H1 (cell line): ENCODE measurements around the gene CCBE1. TPM values are rescaled to one million over a fixed set of nuclear protein-coding genes. Genes with fewer than 3 reads are reported as not detected.

Source experiments
- CTCF ChIA-PET: fragments of 300-600 bp; sonication (Branson Sonifier 250); formaldehyde crosslinking; loops from one replicate; lab custom pipeline; 2021; ENCODE audit not compliant: partially characterized antibody; lab: Charles Lee
- POLR2A ChIA-PET: fragments of 300-600 bp; sonication (Branson Sonifier 250); formaldehyde crosslinking; loops from one replicate; lab custom pipeline; 2021; ENCODE audit warnings: inconsistent platforms; ENCODE audit not compliant: partially characterized antibody; lab: Charles Lee
- DNase-seq, 2 experiments: peaks; one replicate each; pipeline versions ENCODE4 v3.0.0 to v3.0.0-alpha.2; 2010 to 2022; ENCODE audit warnings: low spot score in 2 of 2, low read depth in 1 of 2, mixed read lengths in 1 of 2
- FAIRE-seq: peaks from 2 replicates; lab custom pipeline; 2011; peaks lifted over from hg19 to GRCh38; lab: Jason Lieb, UNC
- H2AFZ ChIP-seq: 2 replicates; pipeline ENCODE4 v1.8.1; 2012; ENCODE audit warnings: low read length, inconsistent platforms
- H2AK5ac ChIP-seq: 2 replicates; pipeline ENCODE4 v1.6.1; 2013; ENCODE audit warnings: low read depth, low read length
- H2BK120ac ChIP-seq: replicated peaks from 2 replicates; pipeline ENCODE3; 2013; ENCODE audit warnings: low read depth, low read length, inconsistent platforms
- H2BK12ac ChIP-seq: 2 replicates; pipeline ENCODE4 v1.6.1; 2013; ENCODE audit warnings: low read depth, low read length
- H2BK15ac ChIP-seq: 2 replicates; pipeline ENCODE4 v1.6.1; 2013; ENCODE audit warnings: low read length
- H2BK20ac ChIP-seq: 2 replicates; pipeline ENCODE4 v1.6.1; 2013; ENCODE audit warnings: low read length
- H2BK5ac ChIP-seq: 2 replicates; pipeline ENCODE4 v1.6.1; 2013; ENCODE audit warnings: low read depth, low read length
- H3K14ac ChIP-seq: 2 replicates; pipeline ENCODE4 v1.6.1; 2013; ENCODE audit warnings: inconsistent platforms; ENCODE audit not compliant: insufficient read length
- H3K18ac ChIP-seq: 2 replicates; pipeline ENCODE4 v1.6.1; 2013; ENCODE audit warnings: low read length; ENCODE audit errors: extremely low read depth
- H3K23ac ChIP-seq: 2 replicates; pipeline ENCODE4 v1.6.1; 2013; ENCODE audit warnings: inconsistent platforms; ENCODE audit not compliant: insufficient read length
- H3K23me2 ChIP-seq: 2 replicates; pipeline ENCODE4 v1.6.1; 2013; ENCODE audit warnings: low read depth, low read length
- H3K27ac ChIP-seq: 2 replicates; pipeline ENCODE4 v1.6.1; 2011; ENCODE audit warnings: low read depth, low read length, inconsistent platforms
- H3K27me3 ChIP-seq, 4 experiments: replicated peaks in 1 of 4; 1 replicate in 1 of 4; 2 replicates in 3 of 4; pipeline versions ENCODE4 v1.6.1 to v1.8.1; 2011 to 2013; ENCODE audit warnings: low read length in 3 of 4, mild to moderate bottlenecking in 3 of 4, inconsistent platforms in 2 of 4, mixed read lengths in 2 of 4, moderate library complexity in 1 of 4; ENCODE audit not compliant: control insufficient read depth in 3 of 4, insufficient read depth in 3 of 4; ENCODE audit errors: extremely low read depth in 1 of 4
- H3K36me3 ChIP-seq, 4 experiments: 2 replicates each; pipeline versions ENCODE4 v1.6.1 to v1.8.1; 2011 to 2013; ENCODE audit warnings: mild to moderate bottlenecking in 4 of 4, low read length in 3 of 4, moderate library complexity in 2 of 4, control low read depth in 1 of 4, inconsistent platforms in 1 of 4; ENCODE audit not compliant: insufficient read depth in 4 of 4, control insufficient read depth in 2 of 4
- H3K4ac ChIP-seq: replicated peaks from 2 replicates; pipeline ENCODE3; 2013; ENCODE audit warnings: low read length, low read depth, mixed read lengths, inconsistent platforms; ENCODE audit not compliant: insufficient read length
- H3K4me1 ChIP-seq, 4 experiments: replicated peaks in 1 of 4; 1 replicate in 1 of 4; 2 replicates in 3 of 4; pipeline versions ENCODE4 v1.6.1 to v1.8.1; 2011 to 2013; ENCODE audit warnings: low read length in 3 of 4, inconsistent platforms in 2 of 4, mixed read lengths in 1 of 4; ENCODE audit not compliant: insufficient read depth in 4 of 4, control insufficient read depth in 3 of 4
- H3K4me2 ChIP-seq, 2 experiments: 2 replicates each; pipeline versions ENCODE4 v1.6.1 to v1.8.1; 2011 to 2013; ENCODE audit warnings: low read depth in 2 of 2, low read length in 2 of 2, control low read depth in 1 of 2, inconsistent platforms in 1 of 2, mild to moderate bottlenecking in 1 of 2; ENCODE audit not compliant: insufficient read depth in 1 of 2
- H3K4me3 ChIP-seq, 4 experiments: fragments of 200-600, 300-600 bp in 1 of 4; sonication (generic), shearing (Covaris generic), sonication (Bioruptor Twin) in 1 of 4; 2 replicates each; pipeline versions ENCODE4 v1.5.1 to v1.8.1; 2011 to 2016; ENCODE audit warnings: low read length in 4 of 4, low read depth in 3 of 4, control low read depth in 2 of 4, inconsistent platforms in 2 of 4, mild to moderate bottlenecking in 2 of 4, mixed read lengths in 1 of 4, moderate library complexity in 1 of 4; ENCODE audit not compliant: insufficient read depth in 2 of 4; ENCODE audit errors: extremely low read depth in 1 of 4
- H3K56ac ChIP-seq: replicated peaks from 2 replicates; pipeline ENCODE3; 2013; ENCODE audit warnings: low read depth, mild to moderate bottlenecking, mixed read lengths, low read length, inconsistent platforms; ENCODE audit not compliant: insufficient read length
- H3K79me1 ChIP-seq: 2 replicates; pipeline ENCODE4 v1.6.1; 2013; ENCODE audit warnings: low read depth, low read length, control low read depth
- H3K79me2 ChIP-seq, 2 experiments: 2 replicates each; pipeline versions ENCODE4 v1.6.1 to v1.8.1; 2012 to 2013; ENCODE audit warnings: low read length in 2 of 2, mild to moderate bottlenecking in 2 of 2, inconsistent platforms in 1 of 2; ENCODE audit not compliant: insufficient read depth in 2 of 2, control insufficient read depth in 1 of 2
- H3K9ac ChIP-seq, 4 experiments: replicated peaks in 1 of 4; 1 replicate in 1 of 4; 2 replicates in 3 of 4; pipeline versions ENCODE4 v1.6.1 to v1.8.1; 2011 to 2013; ENCODE audit warnings: low read depth in 3 of 4, low read length in 3 of 4, control low read depth in 2 of 4, mild to moderate bottlenecking in 2 of 4, moderate library complexity in 2 of 4, inconsistent platforms in 1 of 4; ENCODE audit errors: extremely low read depth in 1 of 4
- H3K9me3 ChIP-seq, 2 experiments: 2 replicates each; pipeline versions ENCODE4 v1.6.1 to v1.8.1; 2012 to 2013; ENCODE audit warnings: mild to moderate bottlenecking in 2 of 2, moderate library complexity in 2 of 2, control low read depth in 1 of 2, inconsistent platforms in 1 of 2, low read depth in 1 of 2, low read length in 1 of 2, mixed read lengths in 1 of 2; ENCODE audit not compliant: insufficient read depth in 2 of 2
- H4K20me1 ChIP-seq, 2 experiments: replicated peaks in 1 of 2; 2 replicates each; pipeline versions ENCODE3 to v1.8.1; 2011 to 2013; ENCODE audit warnings: inconsistent platforms in 2 of 2, low read length in 2 of 2, mild to moderate bottlenecking in 1 of 2; ENCODE audit not compliant: insufficient read depth in 2 of 2, control insufficient read depth in 1 of 2
- H4K5ac ChIP-seq: 2 replicates; pipeline ENCODE4 v1.6.1; 2013; ENCODE audit warnings: low read length, low read depth, mixed read lengths, inconsistent platforms; ENCODE audit not compliant: insufficient read length
- H4K8ac ChIP-seq: 2 replicates; pipeline ENCODE4 v1.8.0; 2013; ENCODE audit warnings: mild to moderate bottlenecking, moderate library complexity, low read length, inconsistent platforms; ENCODE audit not compliant: insufficient read depth; ENCODE audit errors: extremely low read depth
- H4K91ac ChIP-seq: replicated peaks from 2 replicates; pipeline ENCODE3; 2013; ENCODE audit warnings: low read length, mixed read lengths, inconsistent platforms; ENCODE audit not compliant: insufficient read length
- BACH1 ChIP-seq: IDR thresholded peaks from 2 replicates; pipeline ENCODE4 v1.6.1; 2012; ENCODE audit warnings: low read length, improper control_type of control experiment
- BCL11A ChIP-seq, 2 experiments: IDR thresholded peaks; one replicate each; pipeline ENCODE4 v1.6.1; 2011; ENCODE audit warnings: low read depth in 2 of 2, low read length in 2 of 2, mild to moderate bottlenecking in 2 of 2
- BRCA1 ChIP-seq: IDR thresholded peaks from 2 replicates; pipeline ENCODE4 v1.6.1; 2012; ENCODE audit warnings: low read depth, low read length, improper control_type of control experiment
- CBX5 ChIP-seq: fragments of 300-800, 300-1000 bp; sonication (generic); IDR thresholded peaks from 2 replicates; pipeline ENCODE4 v1.7.1; 2016; ENCODE audit warnings: antibody characterized with exemption, low read length, low read depth
- CREB1 ChIP-seq: IDR thresholded peaks from 2 replicates; pipeline ENCODE4 v1.6.1; 2012; ENCODE audit warnings: inconsistent platforms
- HDAC2 ChIP-seq, 2 experiments: fragments of 300-600 bp in 1 of 2; sonication (generic) in 1 of 2; IDR thresholded peaks; 2 replicates each; pipeline ENCODE4 v1.6.1; 2011 to 2012; ENCODE audit warnings: low read depth in 2 of 2, low read length in 2 of 2, mild to moderate bottlenecking in 2 of 2, moderate library complexity in 2 of 2, borderline replicate concordance in 1 of 2, inconsistent platforms in 1 of 2
- JUND ChIP-seq: IDR thresholded peaks from 2 replicates; pipeline ENCODE4 v1.6.1; 2011; ENCODE audit warnings: mild to moderate bottlenecking, improper control_type of control experiment, low read length
- KDM5A ChIP-seq: fragments of 200-600 bp; IDR thresholded peaks from 2 replicates; pipeline ENCODE4 v1.7.1; 2012; ENCODE audit warnings: mild to moderate bottlenecking, low read length, inconsistent platforms, mixed read lengths
- NRF1 ChIP-seq: IDR thresholded peaks from 2 replicates; pipeline ENCODE4 v1.6.1; 2011; ENCODE audit warnings: mild to moderate bottlenecking, low read depth, low read length, improper control_type of control experiment
- RNF2 ChIP-seq: fragments of 200-900, 300-1000 bp; sonication (generic); IDR thresholded peaks from 2 replicates; pipeline ENCODE4 v1.7.1; 2016; ENCODE audit warnings: borderline replicate concordance, low read depth, mild to moderate bottlenecking, antibody characterized with exemption, low read length; ENCODE audit not compliant: poor library complexity, severe bottlenecking; ENCODE audit errors: missing control alignments
- RXRA ChIP-seq: IDR thresholded peaks from 2 replicates; pipeline ENCODE4 v1.6.1; 2011; ENCODE audit warnings: low read depth, mild to moderate bottlenecking, low read length, moderate library complexity; ENCODE audit not compliant: insufficient read depth
- SIN3A ChIP-seq, 2 experiments: IDR thresholded peaks in 1 of 2; conservative IDR thresholded peaks in 1 of 2; 2 replicates each; pipeline ENCODE4 v1.6.1; 2011 to 2012; ENCODE audit warnings: low read length in 2 of 2, improper control_type of control experiment in 1 of 2, low read depth in 1 of 2, mild to moderate bottlenecking in 1 of 2
- SIX5 ChIP-seq: IDR thresholded peaks from 2 replicates; pipeline ENCODE4 v1.6.1; 2011; ENCODE audit warnings: mild to moderate bottlenecking, low read depth, low read length
- SRF ChIP-seq: IDR thresholded peaks from 2 replicates; pipeline ENCODE4 v1.6.1; 2011; ENCODE audit warnings: mild to moderate bottlenecking, low read depth, low read length, moderate library complexity
- WGBS, 2 experiments: shearing (Covaris generic) in 1 of 2; methylation state at CpG; one replicate each; pipeline versions ENCODE4 v1.1.6 to v1.1.7; 2013 to 2015; ENCODE audit warnings: low lambda C conversion rate in 2 of 2, mixed read lengths in 2 of 2, inconsistent platforms in 1 of 2, low coverage in 1 of 2, missing lambda C conversion rate in 1 of 2; ENCODE audit not compliant: insufficient replicate concordance in 2 of 2, insufficient coverage in 1 of 2, insufficient read length in 1 of 2; ENCODE audit errors: extremely low coverage in 1 of 2, missing lambda C conversion rate in 1 of 2; 5-methylcytosine and 5-hydroxymethylcytosine counted together
- polyA plus RNA-seq, 7 experiments: library from polyadenylated mRNA; depleted of rRNA in 3 of 7; stranded (reverse) in 5 of 7; unstranded in 2 of 7; fragments of >200 nt in 5 of 7; fragments of 200-250 nt in 2 of 7; gene quantifications; 1 replicate in 5 of 7; 2 replicates in 1 of 7; 4 replicates in 1 of 7; pipeline versions ENCODE4 v1.2.1 to v1.2.3, GENCODE V29; 2011 to 2013; ENCODE audit warnings: missing spikeins in 2 of 7, mixed read lengths in 2 of 7
- total RNA-seq: library from RNA; stranded (reverse); fragmentation: NEBNext Ultra II Directional; extraction: Animal tissue kit (Norgen Biotek cat#: 25700); gene quantifications from 2 replicates; pipeline ENCODE4 v1.2.1, GENCODE V29; 2021

The CCBE1 gene
- total and polyA plus RNA-seq, 2 of the 8 experiments (the other 6 are each of a cell fraction or from before 2014, with no cell fraction given), result 2.1 to 2.6 TPM

DNA sequence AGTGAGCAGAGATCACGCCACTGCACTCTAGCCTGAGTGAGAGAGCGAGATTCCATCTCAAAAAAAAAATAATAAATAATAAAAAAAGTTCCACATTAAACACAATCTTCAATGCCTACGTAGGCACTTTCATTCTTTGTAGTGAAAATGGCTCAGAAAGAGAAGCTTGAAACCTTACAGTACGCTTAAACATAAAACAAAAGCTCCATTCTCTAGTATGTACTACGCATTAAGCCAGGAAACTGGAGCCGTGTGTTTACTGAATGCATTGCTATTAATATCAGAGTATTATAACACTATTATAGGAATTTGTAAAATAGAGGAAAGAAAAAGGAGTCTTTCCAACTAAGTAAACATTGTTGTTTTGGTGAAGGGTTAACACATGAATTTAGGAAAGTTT, 296.8 kb downstream of the CCBE1 start:
- H3K79me2 ChIP-seq, result no peaks in the 10 kb centered on the region
- no peak overlapping the region for H3K4me3 ChIP-seq
- ChIA-PET CTCF (interaction anchor here (0.8 to 5.6 kb wide), 5 partner anchors 12 to 151 kb away, joined by 3 to 70 read pairs (median 3); partner anchors contain the start of gene LMAN1), POLR2A (interaction anchor here (0.8 to 1.1 kb wide), 2 partner anchors 12 to 500 kb away, joined by 3 read pairs; no protein-coding TSS in a partner anchor)
- H2AK5ac ChIP-seq, result no peak overlapping the region
- H4K8ac ChIP-seq, result no peak overlapping the region
- WGBS, 2 experiments, result 90% methylated on average over 6 of the region's 6 CpGs; no CpG with 5 or more reads in 1 of the 2 experiments
- H4K91ac ChIP-seq, result no peak overlapping the region
- no peak overlapping the region for H4K5ac ChIP-seq
- H3K23me2 ChIP-seq, result peaks cover 4% of the 10 kb centered on the region; the same call in 1 of the 2 replicates
- H3K9me3 ChIP-seq, result no peaks in the 10 kb centered on the region
- no peak overlapping the region for H3K23ac ChIP-seq
- no peak overlapping the region for H2BK5ac ChIP-seq
- peaks cover 0 to 3% (median 0%) of the 10 kb centered on the region in 4 experiments; a peak in 2 of 7 replicates for H3K4me1 ChIP-seq
- FAIRE-seq (no peak), DNase-seq (no peak)
- no peaks in the 10 kb centered on the region for H3K36me3 ChIP-seq
- no peak overlapping the region for H3K4ac ChIP-seq
- H3K56ac ChIP-seq, result no peak overlapping the region
- no peak overlapping the region for H3K4me2 ChIP-seq
- H4K20me1 ChIP-seq, result no peaks in the 10 kb centered on the region
- no peak overlapping the region for H3K9ac ChIP-seq
- no peak overlapping the region for H3K18ac ChIP-seq
- H3K79me1 ChIP-seq, result no peaks in the 10 kb centered on the region
- H3K27ac ChIP-seq, result no peak overlapping the region
- no peaks in the 10 kb centered on the region for H3K27me3 ChIP-seq
- no peak overlapping the region for H2BK20ac ChIP-seq
- no peak overlapping the region for H2BK120ac ChIP-seq
- no peak overlapping the region for H2AFZ ChIP-seq
- no peak overlapping the region for H2BK15ac ChIP-seq
- H3K14ac ChIP-seq, result no peak overlapping the region
- no peak overlapping the region for H2BK12ac ChIP-seq
- TF ChIP-seq SRF (no peak), SIX5 (no peak), SIN3A (conservative IDR thresholded peaks at IDR 0.05 in 1 of 2, IDR thresholded peaks at IDR 0.05 in 1 of 2; ENCODE audit: low read depth in 1 of 2, low read length in 2 of 2) (no peak), JUND (no peak), RXRA (no peak), BCL11A (IDR thresholded peaks at IDR 0.05; ENCODE audit: low read depth in 2 of 2, low read length in 2 of 2) (no peak), BACH1 (no peak), BRCA1 (no peak), HDAC2 (IDR thresholded peaks at IDR 0.05; ENCODE audit: borderline replicate concordance in 1 of 2, low read depth in 2 of 2, low read length in 2 of 2) (no peak), CBX5 (no peak), CREB1 (no peak), KDM5A (no peak), NRF1 (no peak), RNF2 (no peak)
